Epidermal melanocyte (primary cell): Measurements from ENCODE around the gene RFC2.

Experiments used
- DNase-seq: peaks from one replicate; pipeline ENCODE4 v3.0.0; 2011; ENCODE audit warnings: low spot score; ENCODE audit not compliant: insufficient read length

RFC2 gene

GRCh38 chr7:74193054-74193453, 61.1 kb downstream of the RFC2 start:
- no peak for DNase-seq

GRCh38 chr7:74191231-74191630, 63.0 kb downstream of the RFC2 start:
- no peak for DNase-seq

GRCh38 chr7:74190259-74190658, 63.9 kb downstream of the RFC2 start:
- DNase-seq, result no peak

GRCh38 chr7:74187915-74188675, 66.1 kb downstream of the RFC2 start:
- no peak for DNase-seq

- DNase-seq, result no peak
Observed at GRCh38 chr7:74185636-74186035, 68.6 kb downstream of the RFC2 start.

- no peak for DNase-seq
Observed at GRCh38 chr7:74185016-74185415, 69.2 kb downstream of the RFC2 start.

- no peak for DNase-seq
Observed at GRCh38 chr7:74183653-74184450, 70.3 kb downstream of the RFC2 start.

- DNase-seq, result no peak
Observed at GRCh38 chr7:74183142-74183541, 71.1 kb downstream of the RFC2 start.

GRCh38 chr7:74182453-74183090, 71.6 kb downstream of the RFC2 start:
- DNase-seq, result no peak

GRCh38 chr7:74181821-74182220, 72.4 kb downstream of the RFC2 start:
- DNase-seq, result no peak
